GM21528 (cell line): ENCODE results near the gene CCL24.
"Not testable (repeated sequence)": the region's sequence is repeated elsewhere in the genome, so short reads cannot be mapped to it uniquely, and the experiment has no call there.

Source experiments
- ATAC-seq: cut with Tn5 transposase; IDR thresholded peaks from one replicate; pipeline ENCODE4 v1.9.1; 2021; ENCODE audit warnings: mild to moderate bottlenecking, moderate library complexity; ENCODE audit not compliant: unreplicated experiment, low FRiP score

The CCL24 gene

DNA sequence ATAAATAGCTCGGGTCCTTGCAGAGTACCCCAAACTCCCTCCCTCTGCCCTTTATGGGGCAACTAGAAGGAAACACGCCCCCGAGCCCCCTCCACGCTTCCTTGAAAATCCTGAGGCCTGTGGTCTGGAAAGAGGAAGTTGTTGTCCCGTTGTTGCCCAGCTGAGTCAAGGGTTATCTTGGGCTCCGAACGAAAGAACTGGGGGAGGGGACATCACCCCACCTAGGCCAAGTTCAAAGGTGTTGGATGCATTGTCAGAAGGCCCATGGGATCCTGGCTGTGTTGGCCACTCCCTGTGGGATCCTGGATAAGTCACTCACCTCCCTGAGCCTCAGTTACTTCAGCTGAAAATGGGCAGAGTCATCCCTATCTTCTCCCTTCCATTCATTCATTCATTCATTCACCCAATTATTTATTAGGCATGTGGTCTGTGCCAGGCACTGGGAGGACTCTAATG is at the start of gene CCL24:
TSS of gene CCL24 (minus strand) at position 26 of the 456 bp plus-strand sequence. CDS start 91 bp downstream, outside the sequence.
- ATAC-seq, result no peak

- no peak for ATAC-seq
Measured at GRCh38 chr7:75861636-75862035, 48.0 kb upstream of the CCL24 start.

DNA sequence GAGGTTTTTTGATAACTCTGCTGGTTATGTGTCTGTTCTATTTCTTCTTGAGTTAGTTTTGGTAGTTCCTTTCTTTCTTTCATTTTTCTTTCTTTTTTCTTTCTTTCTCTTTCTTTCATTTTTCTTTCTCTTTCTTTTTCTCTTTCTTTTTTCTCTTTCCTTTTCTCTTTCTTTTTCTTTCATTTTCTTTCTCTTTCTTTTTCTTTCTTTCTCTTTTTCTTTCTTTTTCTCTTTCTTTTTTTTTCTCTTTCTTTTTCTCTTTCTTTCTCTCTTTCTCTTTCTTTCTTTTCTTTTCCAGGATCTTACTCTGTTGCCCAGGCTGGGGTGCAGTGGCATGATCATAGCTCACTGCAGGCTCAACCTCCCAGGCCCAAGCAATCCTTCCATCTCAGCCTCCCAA is 44.8 kb upstream of the CCL24 start:
- no peak for ATAC-seq

- ATAC-seq, result no peak
Measured at GRCh38 chr7:75856536-75856935, 42.9 kb upstream of the CCL24 start.

DNA sequence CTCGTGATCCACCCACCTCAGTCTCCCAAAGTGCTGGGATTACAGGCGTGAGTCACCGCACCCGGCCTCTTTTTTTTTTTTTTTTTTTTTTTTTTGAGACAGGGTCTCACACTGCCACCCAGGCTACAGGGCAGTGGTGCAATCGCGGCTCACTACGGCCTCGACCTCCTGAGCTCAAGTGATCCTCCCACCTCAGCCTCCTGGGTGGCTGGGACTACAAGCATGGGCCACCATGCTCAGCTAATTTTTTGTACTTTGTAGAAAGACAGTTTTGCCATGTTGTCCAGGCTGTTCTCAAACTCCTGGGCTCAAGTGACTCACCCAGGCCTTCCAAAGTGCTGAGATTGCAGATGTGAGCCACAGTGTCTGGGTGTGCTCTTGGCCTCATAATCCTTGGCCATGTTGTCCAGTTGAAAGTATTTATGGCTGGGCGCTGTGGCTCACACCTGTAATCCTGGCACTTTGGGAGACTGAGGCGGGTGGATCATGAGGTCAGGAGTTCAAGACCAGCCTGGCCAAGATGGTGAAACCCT is 41.3 kb upstream of the CCL24 start:
- not testable (repeated sequence) for ATAC-seq

- no peak for ATAC-seq
Measured at GRCh38 chr7:75854233-75854632, 40.6 kb upstream of the CCL24 start.

DNA sequence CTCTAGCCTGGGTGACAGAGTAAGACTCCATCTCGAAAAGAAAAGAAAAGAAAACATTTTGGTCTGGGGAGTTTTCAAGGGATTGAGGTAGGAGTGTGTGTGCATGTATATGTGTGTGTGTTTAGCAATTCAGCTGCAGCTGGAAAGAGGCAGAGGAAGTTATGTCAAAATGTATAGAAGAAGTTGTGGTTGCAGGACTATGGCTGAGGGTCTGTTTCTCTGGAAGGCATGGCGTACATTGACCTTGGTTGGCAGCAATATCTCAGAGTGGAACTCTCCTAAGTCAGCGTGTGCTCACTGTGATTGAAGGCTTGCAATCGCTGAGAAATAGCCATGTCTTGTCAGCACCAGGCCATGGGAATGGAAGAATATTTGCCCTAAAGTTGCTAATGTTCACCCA is 36.6 kb upstream of the CCL24 start:
- no peak for ATAC-seq

GRCh38 chr7:75849573-75849972 is 36.0 kb upstream of the CCL24 start:
- ATAC-seq, result no peak

- ATAC-seq, result no peak
Measured at GRCh38 chr7:75847707-75848106, 34.1 kb upstream of the CCL24 start.

- not testable (repeated sequence) for ATAC-seq
Measured at GRCh38 chr7:75845132-75845531, 31.5 kb upstream of the CCL24 start.

DNA sequence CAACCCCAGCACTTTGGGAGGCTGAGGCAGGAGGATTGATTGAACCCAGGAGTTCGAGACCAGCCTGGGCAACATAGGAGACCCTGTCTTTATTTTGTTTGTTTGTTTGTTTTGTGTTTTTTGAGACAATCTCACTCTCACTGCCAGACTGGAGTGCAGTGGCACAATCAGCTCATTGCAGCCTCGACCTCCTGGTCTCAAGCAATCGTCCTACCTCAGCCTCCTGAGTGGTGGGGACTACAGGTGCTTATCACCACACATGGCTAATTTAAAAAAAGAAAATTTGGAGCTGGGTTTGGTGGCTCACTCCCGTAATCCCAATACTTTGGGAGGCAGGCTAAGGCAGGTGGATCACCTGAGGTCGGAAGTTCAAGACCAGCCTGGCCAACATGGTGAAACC is 30.6 kb upstream of the CCL24 start:
- ATAC-seq, result no peak

GRCh38 chr7:75843613-75844116 is 30.1 kb upstream of the CCL24 start:
- no peak for ATAC-seq

- ATAC-seq, result peak; percentile 81
Measured at GRCh38 chr7:75842836-75843446, 29.3 kb upstream of the CCL24 start.

DNA sequence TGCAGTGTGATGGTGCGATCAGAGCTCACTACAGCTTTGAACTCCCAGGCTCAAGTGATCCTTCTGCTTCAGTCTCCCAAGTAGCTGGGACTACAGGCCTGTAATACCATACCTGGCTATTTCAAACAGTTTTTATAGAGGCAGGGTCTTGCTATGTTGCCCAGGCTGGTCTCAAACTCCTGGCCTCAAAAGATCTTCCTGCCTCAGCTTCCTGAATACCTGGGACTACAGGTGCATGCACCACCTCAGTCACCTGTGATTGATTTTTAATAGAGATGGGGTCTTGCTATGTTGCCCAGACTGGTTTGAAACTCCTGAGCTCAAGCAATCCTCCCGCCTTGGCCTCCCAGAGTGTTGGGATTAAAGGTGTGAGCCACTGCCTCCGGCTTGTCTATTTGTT is 26.4 kb upstream of the CCL24 start:
- no peak for ATAC-seq

- ATAC-seq, result not testable (repeated sequence)
Measured at GRCh38 chr7:75838281-75838930, 24.8 kb upstream of the CCL24 start.

DNA sequence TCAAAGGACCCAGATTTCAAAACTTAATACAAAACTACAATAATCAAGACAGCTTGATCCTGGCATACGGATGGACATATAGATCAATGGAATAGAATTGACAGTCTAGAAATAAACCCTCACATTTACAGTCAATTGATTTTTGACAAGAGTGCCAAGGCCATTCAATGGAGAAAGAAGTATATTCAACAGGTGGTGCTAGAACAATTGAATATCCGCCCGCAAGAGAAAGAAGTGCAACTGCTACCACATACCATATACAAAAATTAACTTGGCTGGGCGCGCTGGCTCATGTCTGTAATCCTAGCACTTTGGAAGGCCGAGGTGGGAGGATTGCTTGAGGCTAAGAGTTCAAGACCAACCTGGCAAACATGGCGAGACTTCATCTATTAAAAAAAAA is 23.2 kb upstream of the CCL24 start:
- no peak for ATAC-seq

- no peak for ATAC-seq
Measured at GRCh38 chr7:75835688-75836285, 22.2 kb upstream of the CCL24 start.

DNA sequence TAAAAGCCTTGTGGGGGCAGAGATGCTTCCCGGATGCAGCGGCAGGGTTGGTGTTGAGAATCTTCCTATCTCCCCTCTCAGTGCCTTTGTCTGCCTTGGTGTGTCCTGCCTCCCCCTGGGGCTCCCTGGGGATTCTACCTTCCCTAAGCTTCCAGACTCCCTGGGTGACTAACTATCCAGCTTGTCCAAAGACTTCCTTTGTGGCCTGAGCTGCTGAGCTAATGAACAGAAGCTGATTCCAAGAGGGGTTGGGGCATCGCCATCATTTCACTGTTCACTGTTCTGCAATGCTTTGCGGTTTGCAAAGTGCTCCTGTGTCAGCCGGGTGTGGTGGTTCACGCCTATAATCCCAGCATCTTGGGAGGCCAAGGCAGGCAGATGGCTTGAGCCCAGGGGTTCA is 20.1 kb upstream of the CCL24 start:
- ATAC-seq, result not testable (repeated sequence)

- no peak for ATAC-seq
Measured at GRCh38 chr7:75830978-75831377, 17.4 kb upstream of the CCL24 start.

DNA sequence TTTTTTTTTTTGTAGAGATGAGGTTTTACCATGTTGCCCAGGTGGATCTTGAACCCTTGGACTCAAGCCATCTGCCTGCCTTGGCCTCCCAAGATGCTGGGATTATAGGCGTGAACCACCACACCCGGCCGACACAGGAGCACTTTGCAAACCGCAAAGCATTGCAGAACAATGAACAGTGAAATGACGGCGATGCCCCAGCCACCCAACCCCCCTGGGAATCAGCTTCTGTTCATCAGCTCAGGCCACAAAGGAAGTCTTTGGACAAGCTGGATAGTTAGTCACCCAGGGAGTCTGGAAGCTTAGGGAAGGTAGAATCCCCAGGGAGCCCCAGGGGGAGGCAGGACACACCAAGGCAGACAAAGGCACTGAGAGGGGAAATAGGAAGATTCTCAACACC is 16.1 kb upstream of the CCL24 start:
- ATAC-seq, result not testable (repeated sequence)

- ATAC-seq, result no peak
Measured at GRCh38 chr7:75823198-75823910, 9.7 kb upstream of the CCL24 start.
